Mucosa of rectum (tissue), 2 donors: ENCODE data around the gene KIAA0040.

Experiments
- H3K27ac ChIP-seq, 2 donors: one replicate each; pipeline ENCODE4 v1.7.0; 2013; ENCODE audit warnings: inconsistent platforms in 2 of 2, low read depth in 2 of 2, low read length in 2 of 2
- H3K27me3 ChIP-seq, 2 donors: one replicate each; pipeline ENCODE4 v1.7.0; 2013; ENCODE audit warnings: low read length in 2 of 2; ENCODE audit not compliant: control insufficient read depth in 2 of 2, insufficient read depth in 2 of 2
- H3K36me3 ChIP-seq, 2 donors: one replicate each; pipeline ENCODE4 v1.7.0; 2013; ENCODE audit warnings: low read length in 2 of 2; ENCODE audit not compliant: control insufficient read depth in 2 of 2, insufficient read depth in 2 of 2
- H3K4me1 ChIP-seq, 2 donors: one replicate each; pipeline ENCODE4 v1.7.0; 2013; ENCODE audit warnings: low read length in 2 of 2, mild to moderate bottlenecking in 1 of 2; ENCODE audit not compliant: control insufficient read depth in 2 of 2, insufficient read depth in 2 of 2
- H3K4me3 ChIP-seq, 2 donors: one replicate each; pipeline ENCODE4 v1.7.0; 2013; ENCODE audit warnings: low read length in 2 of 2
- H3K9ac ChIP-seq, 2 donors: one replicate each; pipeline ENCODE4 v1.7.0; 2013; ENCODE audit warnings: low read length in 2 of 2, low read depth in 1 of 2, mild to moderate bottlenecking in 1 of 2
- H3K9me3 ChIP-seq, 2 donors: one replicate each; pipeline ENCODE4 v1.7.0; 2013; ENCODE audit warnings: low read length in 2 of 2; ENCODE audit not compliant: control insufficient read depth in 2 of 2
- donor health status: healthy.
- donor health status: Normal muscosa, but diverticular disease.

KIAA0040 gene

GRCh38 chr1:175158170-175158591 lies 34.4 kb downstream of the KIAA0040 start:
- Histone ChIP-seq H3K9ac (no peak overlapping the region), H3K4me1 (no peaks in the 10 kb centered on the region), H3K36me3 (peaks cover 20 to 31% of the 10 kb centered on the region in 2 donors), H3K9me3 (no peaks in the 10 kb centered on the region), H3K4me3 (no peak overlapping the region), H3K27ac (no peak overlapping the region), H3K27me3 (no peaks in the 10 kb centered on the region)

GRCh38 chr1:175157200-175157599 lies 35.4 kb downstream of the KIAA0040 start:
- Histone ChIP-seq H3K4me3 (no peak overlapping the region), H3K36me3 (peaks cover 20 to 23% of the 10 kb centered on the region in 2 donors), H3K9me3 (no peaks in the 10 kb centered on the region), H3K4me1 (peaks cover 0 to 1% of the 10 kb centered on the region in 2 donors), H3K9ac (no peak overlapping the region), H3K27me3 (peaks cover 0 to 9% of the 10 kb centered on the region in 2 donors), H3K27ac (no peak overlapping the region)

GRCh38 chr1:175155936-175156335 lies 36.6 kb downstream of the KIAA0040 start:
- H3K36me3 ChIP-seq: peaks cover 16% of the 10 kb centered on the region in 2 donors
- peaks cover 4 to 19% of the 10 kb centered on the region in 2 donors for H3K27me3 ChIP-seq
- H3K9ac ChIP-seq: no peak overlapping the region
- H3K9me3 ChIP-seq: no peaks in the 10 kb centered on the region
- no peak overlapping the region for H3K27ac ChIP-seq
- peaks cover 0 to 4% of the 10 kb centered on the region in 2 donors for H3K4me1 ChIP-seq
- no peak overlapping the region for H3K4me3 ChIP-seq

GRCh38 chr1:175155473-175155856 lies 37.1 kb downstream of the KIAA0040 start:
- Histone ChIP-seq H3K27ac (no peak overlapping the region), H3K4me3 (no peak overlapping the region), H3K4me1 (peaks cover 0 to 4% of the 10 kb centered on the region in 2 donors), H3K27me3 (peaks cover 4 to 21% of the 10 kb centered on the region in 2 donors), H3K9me3 (no peaks in the 10 kb centered on the region), H3K36me3 (peaks cover 12% of the 10 kb centered on the region in 2 donors), H3K9ac (no peak overlapping the region)

GRCh38 chr1:175154629-175155472 lies 37.7 kb downstream of the KIAA0040 start:
- no peak overlapping the region for H3K9ac ChIP-seq
- H3K9me3 ChIP-seq: no peaks in the 10 kb centered on the region
- peaks cover 0 to 4% of the 10 kb centered on the region in 2 donors for H3K4me1 ChIP-seq
- H3K36me3 ChIP-seq: peaks cover 5 to 7% of the 10 kb centered on the region in 2 donors
- H3K4me3 ChIP-seq: no peak overlapping the region
- no peak overlapping the region for H3K27ac ChIP-seq
- H3K27me3 ChIP-seq: peaks cover 4 to 21% of the 10 kb centered on the region in 2 donors

- no peak overlapping the region for H3K4me3 ChIP-seq
- H3K9ac ChIP-seq: no peak overlapping the region
- H3K36me3 ChIP-seq: no peaks in the 10 kb centered on the region
- peaks cover 4 to 21% of the 10 kb centered on the region in 2 donors for H3K27me3 ChIP-seq
- peaks cover 0 to 4% of the 10 kb centered on the region in 2 donors for H3K4me1 ChIP-seq
- H3K27ac ChIP-seq: no peak overlapping the region
- H3K9me3 ChIP-seq: no peaks in the 10 kb centered on the region
Observed at GRCh38 chr1:175152006-175152652, 40.4 kb downstream of the KIAA0040 start.

GRCh38 chr1:175150596-175151319 lies 41.8 kb downstream of the KIAA0040 start:
- H3K9me3 ChIP-seq: no peaks in the 10 kb centered on the region
- peaks cover 0 to 4% of the 10 kb centered on the region in 2 donors for H3K4me1 ChIP-seq
- H3K27ac ChIP-seq: no peak overlapping the region
- no peak overlapping the region for H3K4me3 ChIP-seq
- H3K27me3 ChIP-seq: peaks cover 4 to 21% of the 10 kb centered on the region in 2 donors
- no peak overlapping the region for H3K9ac ChIP-seq
- H3K36me3 ChIP-seq: no peaks in the 10 kb centered on the region

- H3K4me3 ChIP-seq: no peak overlapping the region
- H3K27ac ChIP-seq: no peak overlapping the region
- H3K9me3 ChIP-seq: no peaks in the 10 kb centered on the region
- H3K27me3 ChIP-seq: peaks cover 4 to 20% of the 10 kb centered on the region in 2 donors
- H3K9ac ChIP-seq: no peak overlapping the region
- H3K36me3 ChIP-seq: no peaks in the 10 kb centered on the region
- H3K4me1 ChIP-seq: peaks cover 0 to 4% of the 10 kb centered on the region in 2 donors
Observed at GRCh38 chr1:175148068-175148467, 44.5 kb downstream of the KIAA0040 start.

GRCh38 chr1:175147569-175147968 lies 45.0 kb downstream of the KIAA0040 start:
- Histone ChIP-seq H3K4me1 (peaks cover 0 to 4% of the 10 kb centered on the region in 2 donors), H3K27ac (no peak overlapping the region), H3K9ac (no peak overlapping the region), H3K27me3 (peaks cover 4 to 16% of the 10 kb centered on the region in 2 donors), H3K4me3 (no peak overlapping the region), H3K9me3 (no peaks in the 10 kb centered on the region), H3K36me3 (no peaks in the 10 kb centered on the region)
